ENCODE measurements around the gene CYP2R1.
"Not testable (repeated sequence)": the region's sequence is repeated elsewhere in the genome, so short reads cannot be mapped to it uniquely, and the experiment has no call there.

The CYP2R1 gene

DNA sequence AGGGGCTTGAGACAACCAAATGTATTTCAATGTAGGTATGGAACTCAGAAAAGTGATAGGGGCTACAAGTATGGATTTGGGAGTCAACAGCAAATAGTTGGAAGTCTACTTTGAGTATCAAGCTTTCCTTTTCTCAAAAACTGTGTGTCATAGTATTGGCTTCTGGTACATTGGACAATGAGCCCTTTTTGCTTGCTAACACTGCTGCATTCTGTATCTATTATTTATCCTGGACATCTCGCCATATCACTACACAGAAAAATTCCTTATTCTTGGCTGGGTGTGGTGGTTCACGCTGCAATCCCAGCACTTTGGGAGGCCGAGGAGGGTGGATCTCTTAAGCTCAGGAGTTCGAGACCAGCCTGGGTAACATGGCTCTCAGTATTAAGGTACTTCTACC, 18.4 kb downstream of the CYP2R1 start:
- H3F3A ChIP-seq (ENCODE audit: control insufficient read depth, insufficient read depth) = no peaks in the 10 kb centered on the region
- H3K4me1 ChIP-seq (ENCODE audit: control insufficient read depth, low read length) = peaks cover 9% of the 10 kb centered on the region
- TF ChIP-seq, protein P1, sequence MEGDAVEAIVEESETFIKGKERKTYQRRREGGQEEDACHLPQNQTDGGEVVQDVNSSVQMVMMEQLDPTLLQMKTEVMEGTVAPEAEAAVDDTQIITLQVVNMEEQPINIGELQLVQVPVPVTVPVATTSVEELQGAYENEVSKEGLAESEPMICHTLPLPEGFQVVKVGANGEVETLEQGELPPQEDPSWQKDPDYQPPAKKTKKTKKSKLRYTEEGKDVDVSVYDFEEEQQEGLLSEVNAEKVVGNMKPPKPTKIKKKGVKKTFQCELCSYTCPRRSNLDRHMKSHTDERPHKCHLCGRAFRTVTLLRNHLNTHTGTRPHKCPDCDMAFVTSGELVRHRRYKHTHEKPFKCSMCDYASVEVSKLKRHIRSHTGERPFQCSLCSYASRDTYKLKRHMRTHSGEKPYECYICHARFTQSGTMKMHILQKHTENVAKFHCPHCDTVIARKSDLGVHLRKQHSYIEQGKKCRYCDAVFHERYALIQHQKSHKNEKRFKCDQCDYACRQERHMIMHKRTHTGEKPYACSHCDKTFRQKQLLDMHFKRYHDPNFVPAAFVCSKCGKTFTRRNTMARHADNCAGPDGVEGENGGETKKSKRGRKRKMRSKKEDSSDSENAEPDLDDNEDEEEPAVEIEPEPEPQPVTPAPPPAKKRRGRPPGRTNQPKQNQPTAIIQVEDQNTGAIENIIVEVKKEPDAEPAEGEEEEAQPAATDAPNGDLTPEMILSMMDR (IDR thresholded peaks at IDR 0.05; ENCODE audit: low read depth, low read length, poor library complexity, severe bottlenecking) = no peak
- TF ChIP-seq EZH2phosphoT487 (IDR thresholded peaks at IDR 0.05; ENCODE audit: borderline replicate concordance, low read length) = no peak
- H3K36me3 ChIP-seq (ENCODE audit: control insufficient read depth, low read length) = peaks cover 19% of the 10 kb centered on the region
- H4K20me1 ChIP-seq (ENCODE audit: control insufficient read depth, insufficient read depth, low read depth, low read length) = no peaks in the 10 kb centered on the region
- no peaks in the 10 kb centered on the region for H3K9me3 ChIP-seq (ENCODE audit: control insufficient read depth, insufficient read depth, low read length)
- no peak overlapping the region for H3K27ac ChIP-seq (ENCODE audit: low read depth, low read length)
- H3K79me2 ChIP-seq (ENCODE audit: control insufficient read depth, low read length) = no peaks in the 10 kb centered on the region
- H3K27me3 ChIP-seq (ENCODE audit: control insufficient read depth, low read length) = no peaks in the 10 kb centered on the region
- no peak overlapping the region for H3K4me3 ChIP-seq (ENCODE audit: low read length)
- H3K4me2 ChIP-seq (ENCODE audit: low read length) = no peak overlapping the region
- H3K9me2 ChIP-seq (replicated peaks; ENCODE audit: control insufficient read depth, low read length) = no peaks in the 10 kb centered on the region

DNA sequence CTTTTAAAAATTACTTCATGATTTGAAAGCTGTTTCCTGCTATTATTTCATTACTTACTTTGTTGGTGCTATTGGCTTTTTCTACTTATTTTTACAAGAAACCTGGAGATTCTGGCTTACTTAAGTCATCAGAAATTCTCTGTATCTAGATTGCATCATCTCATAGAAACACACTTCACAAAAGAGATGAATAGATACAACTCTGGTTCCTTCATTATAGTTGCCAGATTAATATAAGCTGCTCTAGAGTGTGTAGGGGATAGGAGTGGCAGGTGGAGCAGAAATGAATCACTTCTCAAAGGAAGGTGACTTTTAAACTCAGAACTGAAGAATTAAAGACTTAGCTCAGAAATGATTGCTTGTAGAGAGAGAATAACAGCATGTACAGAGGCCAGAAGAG, 20.0 kb downstream of the CYP2R1 start:
- Histone ChIP-seq H3K27ac (ENCODE audit: low read depth, low read length) (no peak overlapping the region), H3K27me3 (ENCODE audit: control insufficient read depth, low read length) (no peaks in the 10 kb centered on the region), H3K4me1 (ENCODE audit: control insufficient read depth, low read length) (no peaks in the 10 kb centered on the region), H3K4me3 (ENCODE audit: low read length) (no peak overlapping the region), H3K9me2 (replicated peaks; ENCODE audit: control insufficient read depth, low read length) (no peaks in the 10 kb centered on the region), H3K9me3 (ENCODE audit: control insufficient read depth, insufficient read depth, low read length) (no peaks in the 10 kb centered on the region), H3K36me3 (ENCODE audit: control insufficient read depth, low read length) (peaks cover 7% of the 10 kb centered on the region), H3F3A (ENCODE audit: control insufficient read depth, insufficient read depth) (no peaks in the 10 kb centered on the region), H4K20me1 (ENCODE audit: control insufficient read depth, insufficient read depth, low read depth, low read length) (no peaks in the 10 kb centered on the region), H3K4me2 (ENCODE audit: low read length) (no peak overlapping the region), H3K79me2 (ENCODE audit: control insufficient read depth, low read length) (no peaks in the 10 kb centered on the region)
- no peak for TF ChIP-seq EZH2phosphoT487 (IDR thresholded peaks at IDR 0.05; ENCODE audit: borderline replicate concordance, low read length)
- TF ChIP-seq, protein P1 (IDR thresholded peaks at IDR 0.05; ENCODE audit: low read depth, low read length, poor library complexity, severe bottlenecking) = no peak

DNA sequence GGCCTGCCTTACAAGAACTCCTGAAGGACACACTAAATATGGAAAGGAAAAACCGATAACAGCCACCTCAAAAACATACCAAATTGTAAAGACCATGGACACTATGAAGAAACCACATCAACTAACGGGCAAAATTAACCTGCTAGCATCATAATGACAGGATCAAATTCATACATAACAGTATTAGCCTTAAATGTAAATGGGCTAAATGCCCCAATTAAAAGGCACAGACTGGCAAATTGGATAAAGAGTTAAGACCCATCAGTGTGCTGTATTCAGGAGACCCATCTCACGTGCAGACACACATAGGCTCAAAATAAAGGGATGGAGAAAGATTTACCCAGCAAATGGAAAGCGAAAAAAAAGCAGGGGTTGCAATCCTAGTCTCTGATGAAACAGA, 28.3 kb downstream of the CYP2R1 start:
- not testable (repeated sequence) for H3K9me2 ChIP-seq (replicated peaks; ENCODE audit: control insufficient read depth, low read length); H3K4me1 ChIP-seq (ENCODE audit: control insufficient read depth, low read length); H3K27me3 ChIP-seq (ENCODE audit: control insufficient read depth, low read length); H3K36me3 ChIP-seq (ENCODE audit: control insufficient read depth, low read length); H3K4me3 ChIP-seq (ENCODE audit: low read length); H3K9me3 ChIP-seq (ENCODE audit: control insufficient read depth, insufficient read depth, low read length); H3F3A ChIP-seq (ENCODE audit: control insufficient read depth, insufficient read depth); H4K20me1 ChIP-seq (ENCODE audit: control insufficient read depth, insufficient read depth, low read depth, low read length); H3K27ac ChIP-seq (ENCODE audit: low read depth, low read length); H3K79me2 ChIP-seq (ENCODE audit: control insufficient read depth, low read length); H3K4me2 ChIP-seq (ENCODE audit: low read length)

DNA sequence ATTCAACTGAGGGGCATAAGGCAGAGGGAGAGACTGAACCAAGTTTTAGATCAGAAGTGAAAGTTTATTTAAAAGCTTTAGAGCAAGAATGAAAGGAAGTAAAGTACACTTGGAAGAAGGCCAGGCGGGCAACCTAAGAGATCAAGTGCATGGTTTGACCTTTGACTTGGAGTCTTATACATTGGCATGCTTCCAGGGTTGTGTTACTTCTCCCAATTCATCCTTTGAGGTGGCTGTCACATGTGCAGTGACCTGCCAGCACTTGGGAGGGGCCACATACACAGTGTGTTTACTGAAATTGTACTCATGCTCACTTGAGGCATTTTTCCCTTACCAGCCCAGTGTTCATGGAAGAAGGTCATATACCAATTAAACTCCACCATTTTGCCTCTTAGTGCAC, 30.4 kb downstream of the CYP2R1 start:
- H3K4me2 ChIP-seq (ENCODE audit: low read length) = no peak overlapping the region
- H3K27me3 ChIP-seq (ENCODE audit: control insufficient read depth, low read length) = no peaks in the 10 kb centered on the region; the same call in 1 of the 2 replicates
- H3K9me3 ChIP-seq (ENCODE audit: control insufficient read depth, insufficient read depth, low read length) = no peaks in the 10 kb centered on the region
- no peaks in the 10 kb centered on the region for H3K79me2 ChIP-seq (ENCODE audit: control insufficient read depth, low read length)
- H3F3A ChIP-seq (ENCODE audit: control insufficient read depth, insufficient read depth) = no peaks in the 10 kb centered on the region
- no peak for TF ChIP-seq EZH2phosphoT487 (IDR thresholded peaks at IDR 0.05; ENCODE audit: borderline replicate concordance, low read length)
- TF ChIP-seq, protein P1 (IDR thresholded peaks at IDR 0.05; ENCODE audit: low read depth, low read length, poor library complexity, severe bottlenecking) = no peak
- H3K4me3 ChIP-seq (ENCODE audit: low read length) = no peak overlapping the region
- H3K36me3 ChIP-seq (ENCODE audit: control insufficient read depth, low read length) = no peaks in the 10 kb centered on the region
- H4K20me1 ChIP-seq (ENCODE audit: control insufficient read depth, insufficient read depth, low read depth, low read length) = no peaks in the 10 kb centered on the region
- H3K4me1 ChIP-seq (ENCODE audit: control insufficient read depth, low read length) = no peaks in the 10 kb centered on the region
- no peak overlapping the region for H3K27ac ChIP-seq (ENCODE audit: low read depth, low read length)
- no peaks in the 10 kb centered on the region for H3K9me2 ChIP-seq (replicated peaks; ENCODE audit: control insufficient read depth, low read length)
